HG03196 (cell line): ENCODE data around the gene C6orf15.

Source experiments
- ATAC-seq: cut with Tn5 transposase; IDR thresholded peaks from one replicate; pipeline ENCODE4 v1.9.1; 2021; ENCODE audit not compliant: unreplicated experiment

Gene C6orf15

DNA sequence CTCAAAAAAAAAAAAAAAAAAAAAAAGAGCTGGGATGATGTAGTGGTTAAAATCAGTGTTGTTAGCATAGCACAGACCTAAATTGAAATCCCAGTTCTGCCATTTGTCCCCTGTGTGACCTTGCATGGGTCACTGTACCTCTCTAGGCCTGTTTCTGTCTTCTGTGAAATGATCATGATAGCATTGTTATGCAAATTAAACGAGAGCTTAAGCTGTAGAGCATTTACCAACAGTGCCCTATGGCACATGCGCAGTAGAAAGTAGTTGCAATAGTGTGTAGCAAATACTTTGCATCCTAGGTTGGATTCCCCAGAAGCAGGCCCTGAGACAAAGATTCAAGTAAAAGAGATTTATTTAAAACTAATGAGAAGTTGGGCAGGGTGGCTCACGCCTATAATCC, 19.2 kb upstream of the C6orf15 start:
- ATAC-seq, result no peak

DNA sequence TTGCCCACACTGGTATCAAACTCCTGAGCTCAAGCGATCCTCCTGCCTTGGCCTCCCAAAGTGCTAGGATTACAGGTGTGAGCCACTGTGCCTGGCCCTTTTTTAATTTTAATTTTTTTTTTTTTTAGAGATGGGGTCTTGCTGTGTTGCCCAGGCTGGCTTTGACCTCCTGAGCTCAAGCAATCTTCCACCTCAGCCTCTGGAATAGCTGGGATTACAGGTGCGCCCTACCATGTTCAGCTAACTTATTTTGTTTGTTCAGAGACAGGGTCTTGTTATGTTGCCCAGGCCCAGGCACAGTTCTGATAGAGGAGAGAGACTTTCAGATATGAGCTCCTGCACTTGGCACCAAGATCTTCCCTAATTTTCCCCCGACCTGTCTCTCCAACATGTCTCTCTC, 18.4 kb upstream of the C6orf15 start:
- no peak for ATAC-seq

GRCh38 chr6:31129130-31129529, 16.8 kb upstream of the C6orf15 start:
- no peak for ATAC-seq

DNA sequence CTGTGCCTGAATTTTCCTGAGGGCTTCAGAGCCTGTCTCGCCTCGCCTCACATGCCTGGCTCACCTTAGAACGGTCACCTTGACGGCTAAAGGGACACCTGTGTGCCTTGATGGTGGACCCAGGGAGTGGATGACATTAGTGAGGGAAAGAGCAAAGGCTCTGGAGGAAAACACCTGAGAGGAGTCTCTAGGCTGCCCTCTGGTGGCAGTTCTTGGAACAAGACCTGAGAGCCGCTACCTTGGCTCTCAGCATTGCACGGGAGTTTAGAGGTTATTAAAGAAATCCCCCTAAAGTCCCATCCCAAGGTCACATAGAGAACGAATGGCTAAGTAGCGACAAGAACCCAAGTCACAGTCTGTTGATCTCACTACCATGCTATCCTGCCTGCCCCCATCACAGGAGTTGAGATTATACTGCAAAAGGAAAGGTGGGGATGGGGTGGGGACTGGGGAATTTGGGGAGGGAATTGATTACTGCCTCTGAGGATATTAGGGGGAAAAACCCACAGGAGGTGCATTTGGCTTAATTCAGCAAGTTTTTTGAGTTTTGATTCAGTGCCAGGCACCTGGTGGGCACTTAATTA, 15.8 kb upstream of the C6orf15 start:
- ATAC-seq, result no peak

DNA sequence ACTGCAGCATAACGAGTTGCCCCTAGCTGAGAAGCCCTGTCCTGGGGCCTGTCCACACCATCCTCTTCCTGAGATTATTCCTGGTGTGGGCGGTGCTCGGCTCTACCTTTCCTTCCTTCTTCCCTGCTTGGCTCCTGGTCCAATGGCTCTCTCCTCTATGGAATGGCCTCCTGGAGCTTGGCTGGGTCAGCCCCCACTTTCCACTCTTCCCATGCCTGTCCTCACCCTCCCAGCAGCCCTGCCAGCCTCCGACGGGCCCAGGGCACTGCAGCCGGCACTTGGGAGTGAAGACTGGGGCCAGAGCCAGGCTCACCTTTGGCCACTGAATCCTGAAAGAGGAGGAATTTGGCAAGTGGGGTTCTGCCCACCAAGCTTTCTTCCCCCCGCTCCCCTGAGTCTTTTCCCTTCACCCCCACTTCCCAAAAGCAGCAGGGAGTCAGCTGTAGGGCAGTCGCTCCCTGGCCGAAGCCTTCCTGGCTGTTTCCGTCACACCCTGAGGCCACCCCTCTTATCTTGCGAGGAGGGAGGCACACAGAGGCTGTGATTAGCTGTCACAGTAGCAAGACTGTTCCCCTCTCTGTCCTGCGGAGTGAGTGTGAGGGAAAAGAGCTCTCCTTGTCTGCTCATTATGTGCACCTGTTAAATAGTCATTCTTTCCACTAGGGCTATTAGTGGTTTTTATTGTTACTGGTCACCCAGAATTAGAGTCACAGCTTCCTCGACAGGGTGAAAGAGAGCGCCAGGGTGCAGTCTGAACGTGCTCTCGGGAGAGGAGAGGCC, 14.2 kb upstream of the C6orf15 start:
- no peak for ATAC-seq

- ATAC-seq, result no peak
Measured at GRCh38 chr6:31125586-31126363, 13.4 kb upstream of the C6orf15 start.

DNA sequence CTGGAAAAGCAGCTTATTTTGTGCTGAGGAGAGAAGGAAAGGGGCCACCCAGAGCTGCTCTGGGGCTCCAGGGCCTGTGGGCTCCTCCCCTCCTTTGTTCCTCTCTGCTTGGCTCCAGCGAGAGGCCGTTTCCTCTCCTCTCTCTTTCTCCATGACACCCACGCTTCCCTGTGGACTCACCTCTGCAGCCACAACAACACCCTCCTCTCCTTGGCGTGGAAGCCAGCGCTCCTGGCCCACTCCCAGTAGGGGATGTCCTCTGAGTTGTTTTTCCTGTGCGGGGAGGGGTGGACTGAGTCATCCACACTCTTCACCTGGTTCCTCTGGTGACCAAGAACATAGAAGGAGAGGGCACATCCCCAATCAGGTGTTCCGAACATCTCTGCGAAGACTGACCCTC, 12.8 kb upstream of the C6orf15 start:
- no peak for ATAC-seq

- ATAC-seq, result no peak
Measured at GRCh38 chr6:31122791-31123706, 10.7 kb upstream of the C6orf15 start.

GRCh38 chr6:31121131-31121790, 8.9 kb upstream of the C6orf15 start:
- no peak for ATAC-seq

- ATAC-seq, result no peak
Measured at GRCh38 chr6:31120151-31120915, 8.0 kb upstream of the C6orf15 start, which contains the start of gene CDSN. Gene CDSN, minus strand, starts transcription at chr6:31120446. Its CDS starts 27 bp downstream, at chr6:31120419.

GRCh38 chr6:31118178-31118577, 5.8 kb upstream of the C6orf15 start:
- ATAC-seq, result no peak

GRCh38 chr6:31116661-31117385, 4.4 kb upstream of the C6orf15 start:
- ATAC-seq, result no peak

DNA sequence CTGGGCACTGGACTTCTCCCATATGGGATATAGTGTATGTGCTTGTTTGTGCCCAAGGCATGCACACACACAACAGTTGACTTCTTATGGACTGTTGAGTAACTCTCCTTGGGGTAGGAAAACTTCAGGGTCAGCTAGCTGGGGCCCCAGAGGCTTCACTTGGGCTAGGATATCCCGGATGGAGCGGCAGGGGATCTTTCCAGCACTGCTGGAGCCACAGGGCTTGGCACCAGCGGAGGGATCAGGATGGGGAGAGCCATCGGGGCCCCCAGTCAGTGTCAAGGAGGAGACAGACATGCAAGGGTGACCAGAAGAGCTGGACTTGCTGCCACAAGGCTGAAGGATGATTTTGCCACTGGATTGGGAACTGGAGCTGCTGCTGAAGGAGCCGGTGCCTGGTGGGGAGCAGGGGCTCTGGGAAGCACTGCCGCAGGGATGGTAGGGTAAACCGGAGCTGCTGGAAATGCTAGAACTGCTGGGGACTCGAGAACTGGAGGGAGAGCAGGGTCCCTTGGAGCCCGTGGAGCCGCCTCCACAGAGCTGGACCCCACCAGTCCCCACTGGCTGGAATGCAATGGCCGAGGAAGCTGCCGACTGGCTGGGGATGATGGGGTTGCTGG, 3.7 kb upstream of the C6orf15 start:
- no peak for ATAC-seq

GRCh38 chr6:31114970-31115849, 2.8 kb upstream of the C6orf15 start:
- ATAC-seq, result no peak

GRCh38 chr6:31114541-31114878, 2.1 kb upstream of the C6orf15 start, which contains the start of gene PSORS1C1:
Gene PSORS1C1, plus strand, starts transcription at chr6:31114800. Its CDS starts 14,833 bp downstream, at chr6:31129633.
- no peak for ATAC-seq

- ATAC-seq, result no peak
Measured at GRCh38 chr6:31113861-31114540, 1.6 kb upstream of the C6orf15 start.

GRCh38 chr6:31111712-31112111, 663 bp downstream of the C6orf15 start:
- ATAC-seq, result no peak
